SH-SY5Y (cell line): ENCODE measurements around the gene SH3D19.

Experiments used
- GATA2 ChIP-seq: IDR thresholded peaks from 2 replicates; pipeline ENCODE4 v1.6.1; 2011; ENCODE audit warnings: mild to moderate bottlenecking, low read depth, low read length
- GATA3 ChIP-seq: IDR thresholded peaks from 2 replicates; pipeline ENCODE4 v1.6.1; 2011; ENCODE audit warnings: low read depth, mild to moderate bottlenecking, low read length, moderate library complexity

GRCh38 chr4:151207186-151207585, 118.2 kb downstream of the SH3D19 start:
- TF ChIP-seq GATA2 (no peak), GATA3 (no peak)
